Measurements from ENCODE around the gene PALM. TPM values are rescaled to one million over a fixed set of nuclear protein-coding genes. Genes with fewer than 3 reads are reported as not detected.

Gene PALM
- total RNA-seq, 4 donors from 2014 or later: 57.1 to 228 (median 77.4) TPM

- no peak for TF ChIP-seq CTCF (IDR thresholded peaks at IDR 0.05; ENCODE audit: low read depth)
Measured at GRCh38 chr19:695352-695949, 13.3 kb upstream of the PALM start, which contains the start of gene PRSS57. Gene PRSS57, minus strand, starts transcription at chr19:695452. Its CDS starts 22 bp downstream, at chr19:695430.

- TF ChIP-seq CTCF (IDR thresholded peaks at IDR 0.05; ENCODE audit: low read depth): no peak
Measured at GRCh38 chr19:703329-703650, 5.4 kb upstream of the PALM start.

GRCh38 chr19:703651-704446, 4.9 kb upstream of the PALM start:
- no peak for TF ChIP-seq CTCF (IDR thresholded peaks at IDR 0.05; ENCODE audit: low read depth)

GRCh38 chr19:704447-704741, 4.3 kb upstream of the PALM start:
- no peak for TF ChIP-seq CTCF (IDR thresholded peaks at IDR 0.05; ENCODE audit: low read depth)

- TF ChIP-seq CTCF (IDR thresholded peaks at IDR 0.05; ENCODE audit: low read depth): no peak
Measured at GRCh38 chr19:709196-709964, 645 bp downstream of the PALM start.

- TF ChIP-seq CTCF (IDR thresholded peaks at IDR 0.05; ENCODE audit: low read depth): no peak
Measured at GRCh38 chr19:709965-710571, 1.3 kb downstream of the PALM start.

- TF ChIP-seq CTCF (IDR thresholded peaks at IDR 0.05; ENCODE audit: low read depth): no peak
Measured at GRCh38 chr19:710767-711166, 2.0 kb downstream of the PALM start.

All from subcutaneous adipose tissue (tissue), 4 donors.